Sigmoid colon (tissue), 3 donors: ENCODE measurements around the gene PGBD2.

Experiments used
- POLR2A ChIP-seq, 2 donors: fragments of 450-650 bp; IDR thresholded peaks; one replicate each; pipeline ENCODE4 v1.6.1; 2016; ENCODE audit warnings: antibody characterized with exemption in 2 of 2, mild to moderate bottlenecking in 2 of 2, moderate library complexity in 2 of 2
- TF ChIP-seq, protein P1 (sequence below), 4 experiments: fragments of 450-650 bp in 3 of 4; fragments of 200-600 bp in 1 of 4; IDR thresholded peaks; one replicate each; pipeline ENCODE4 v1.5.1; 2016 to 2019; ENCODE audit warnings: antibody characterized with exemption in 4 of 4, mild to moderate bottlenecking in 3 of 4, moderate library complexity in 2 of 4

DNA sequence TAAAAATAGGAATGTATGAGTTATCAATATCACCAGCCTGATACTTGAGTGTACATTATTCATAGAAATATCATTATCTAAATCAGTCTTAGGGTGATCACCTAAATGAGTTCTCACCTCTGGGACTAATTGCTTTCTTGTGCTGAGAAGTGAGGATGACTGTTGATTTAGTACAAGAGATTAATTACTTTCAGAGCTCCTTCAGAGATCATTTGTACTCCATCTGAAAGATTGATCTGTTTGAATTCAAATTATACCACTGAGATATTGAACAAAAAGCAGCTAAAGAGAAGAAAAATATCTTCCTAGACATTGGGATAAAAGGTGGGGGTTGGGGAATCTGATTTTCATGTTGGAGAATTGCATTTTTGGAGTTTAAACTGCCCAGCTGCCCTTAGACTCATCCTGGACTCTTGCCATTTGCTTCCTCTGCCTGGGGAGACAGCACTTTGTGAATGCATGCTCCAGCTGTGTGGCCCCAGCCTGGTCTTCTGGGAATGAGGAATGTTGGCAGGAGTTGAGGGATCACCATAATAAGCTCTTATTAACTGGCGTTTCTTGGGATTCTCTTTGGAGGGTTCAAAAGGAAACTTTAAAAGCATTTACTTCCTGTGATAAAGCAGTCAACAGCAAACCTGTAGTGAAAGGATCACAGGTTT lies 19.7 kb upstream of the PGBD2 start:
- TF ChIP-seq, protein P1, sequence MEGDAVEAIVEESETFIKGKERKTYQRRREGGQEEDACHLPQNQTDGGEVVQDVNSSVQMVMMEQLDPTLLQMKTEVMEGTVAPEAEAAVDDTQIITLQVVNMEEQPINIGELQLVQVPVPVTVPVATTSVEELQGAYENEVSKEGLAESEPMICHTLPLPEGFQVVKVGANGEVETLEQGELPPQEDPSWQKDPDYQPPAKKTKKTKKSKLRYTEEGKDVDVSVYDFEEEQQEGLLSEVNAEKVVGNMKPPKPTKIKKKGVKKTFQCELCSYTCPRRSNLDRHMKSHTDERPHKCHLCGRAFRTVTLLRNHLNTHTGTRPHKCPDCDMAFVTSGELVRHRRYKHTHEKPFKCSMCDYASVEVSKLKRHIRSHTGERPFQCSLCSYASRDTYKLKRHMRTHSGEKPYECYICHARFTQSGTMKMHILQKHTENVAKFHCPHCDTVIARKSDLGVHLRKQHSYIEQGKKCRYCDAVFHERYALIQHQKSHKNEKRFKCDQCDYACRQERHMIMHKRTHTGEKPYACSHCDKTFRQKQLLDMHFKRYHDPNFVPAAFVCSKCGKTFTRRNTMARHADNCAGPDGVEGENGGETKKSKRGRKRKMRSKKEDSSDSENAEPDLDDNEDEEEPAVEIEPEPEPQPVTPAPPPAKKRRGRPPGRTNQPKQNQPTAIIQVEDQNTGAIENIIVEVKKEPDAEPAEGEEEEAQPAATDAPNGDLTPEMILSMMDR (IDR thresholded peaks at IDR 0.05), result no peak
- TF ChIP-seq POLR2A (IDR thresholded peaks at IDR 0.05), result no peak
